Activated B cell treated with CpG ODN at 0.5 μM for 24 hours (primary cell): ENCODE data around the gene TMEM132D. TPM values are rescaled to one million over a fixed set of nuclear protein-coding genes. Genes with fewer than 3 reads are reported as not detected.

ENCODE experiments used
- ATAC-seq: fragments of 200-7000 bp; cut with Tn5 transposase; one replicate; pipeline ENCODE4 v1.10.0; 2021; ENCODE audit warnings: low read depth, mild to moderate bottlenecking, moderate library complexity
- CTCF ChIA-PET: fragments of 350-600 bp; sonication (Branson Sonifier 250); formaldehyde crosslinking; loops from one replicate; lab custom pipeline; 2021; ENCODE audit warnings: antibody characterized with exemption; lab: Charles Lee
- POLR2A ChIA-PET: fragments of 350-600 bp; sonication (Branson Sonifier 250); formaldehyde crosslinking; loops from one replicate; lab custom pipeline; 2021; ENCODE audit warnings: antibody characterized with exemption; lab: Charles Lee
- DNase-seq: peaks from one replicate; pipeline ENCODE4 v3.0.0; 2022
- H3K27ac Mint-ChIP-seq: one replicate; pipeline ENCODE4 v1.8.0; 2020; ENCODE audit warnings: mixed read lengths
- H3K27me3 Mint-ChIP-seq: one replicate; pipeline ENCODE4 v1.8.0; 2021; ENCODE audit warnings: mixed read lengths
- H3K36me3 Mint-ChIP-seq: one replicate; pipeline ENCODE4 v1.8.0; 2021; ENCODE audit warnings: low read depth, mixed read lengths
- H3K4me1 Mint-ChIP-seq: one replicate; pipeline ENCODE4 v1.8.0; 2021; ENCODE audit warnings: mixed read lengths
- H3K4me3 Mint-ChIP-seq: one replicate; pipeline ENCODE4 v1.8.0; 2020; ENCODE audit warnings: mild to moderate bottlenecking, mixed read lengths
- H3K9me3 Mint-ChIP-seq: one replicate; pipeline ENCODE4 v1.8.0; 2020; ENCODE audit warnings: mixed read lengths
- CTCF ChIP-seq: fragments of 200-600 bp; IDR thresholded peaks from one replicate; pipeline ENCODE4 v1.8.0; 2022; ENCODE audit warnings: antibody characterized with exemption, mild to moderate bottlenecking
- intact Hi-C: fragments of 100-400 bp; cut with micrococcal nuclease; formaldehyde crosslinking; loops from one replicate; pipeline ENCODE4 v1.15.1; 2024
- total RNA-seq: library from RNA; stranded (reverse); gene quantifications from 2 replicates; pipeline ENCODE4 v1.2.3, GENCODE V29; 2022

TMEM132D gene
- total RNA-seq, 1 donor from 2014 or later: not detected

- ChIA-PET POLR2A (no interaction called here), CTCF (no interaction called here)
- Mint-ChIP-seq H3K4me3 (no peak overlapping the region), H3K27me3 (no peaks in the 10 kb centered on the region), H3K9me3 (peaks cover 2% of the 10 kb centered on the region), H3K4me1 (no peaks in the 10 kb centered on the region), H3K27ac (no peak overlapping the region), H3K36me3 (no peaks in the 10 kb centered on the region)
- intact Hi-C loops: no loop called here
- no peak for TF ChIP-seq CTCF
- ATAC-seq (no peak), DNase-seq (no peak)
Measured at GRCh38 chr12:129790331-129790730, 113.5 kb downstream of the TMEM132D start.

- no peaks in the 10 kb centered on the region for H3K27me3 Mint-ChIP-seq
- DNase-seq (no peak), ATAC-seq (no peak)
- no peak for TF ChIP-seq CTCF
- peaks cover 2% of the 10 kb centered on the region for H3K9me3 Mint-ChIP-seq
- no peak overlapping the region for H3K4me3 Mint-ChIP-seq
- CTCF ChIA-PET: no interaction called here
- no peaks in the 10 kb centered on the region for H3K36me3 Mint-ChIP-seq
- POLR2A ChIA-PET: no interaction called here
- intact Hi-C loops: no loop called here
- no peak overlapping the region for H3K27ac Mint-ChIP-seq
- H3K4me1 Mint-ChIP-seq: no peaks in the 10 kb centered on the region
Measured at GRCh38 chr12:129789921-129790320, 113.9 kb downstream of the TMEM132D start.

- ATAC-seq (no peak), DNase-seq (no peak)
- POLR2A ChIA-PET: no interaction called here
- intact Hi-C loops: no loop called here
- Mint-ChIP-seq H3K9me3 (peaks cover 2% of the 10 kb centered on the region), H3K27ac (no peak overlapping the region), H3K27me3 (no peaks in the 10 kb centered on the region), H3K4me3 (no peak overlapping the region), H3K36me3 (no peaks in the 10 kb centered on the region), H3K4me1 (no peaks in the 10 kb centered on the region)
- no peak for TF ChIP-seq CTCF
- CTCF ChIA-PET: no interaction called here
Measured at GRCh38 chr12:129788506-129789084, 115.2 kb downstream of the TMEM132D start.

DNA sequence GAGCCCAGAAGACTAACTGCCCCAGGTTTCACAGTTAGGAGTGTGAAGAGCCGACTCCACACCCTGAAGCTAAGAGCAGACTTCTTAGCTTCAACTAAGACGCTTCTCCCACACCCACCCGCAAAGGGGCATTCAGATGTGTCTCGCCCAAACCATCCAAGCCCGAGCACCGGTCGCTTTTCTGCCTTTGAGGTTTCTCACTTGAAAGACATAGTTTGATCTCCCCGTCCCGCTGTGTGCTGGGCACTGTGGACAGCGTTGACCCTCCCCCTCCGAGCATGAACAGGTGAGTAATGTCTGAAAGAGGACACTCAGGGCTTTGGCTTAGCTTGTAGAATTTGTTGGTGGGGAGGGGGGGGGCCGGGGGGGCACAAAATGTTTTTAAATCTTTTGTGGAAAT, 123.8 kb downstream of the TMEM132D start:
- Mint-ChIP-seq H3K27me3 (no peaks in the 10 kb centered on the region), H3K27ac (no peak overlapping the region), H3K9me3 (no peaks in the 10 kb centered on the region), H3K4me1 (no peaks in the 10 kb centered on the region), H3K36me3 (no peaks in the 10 kb centered on the region), H3K4me3 (no peak overlapping the region)
- ATAC-seq (no peak), DNase-seq (no peak)
- POLR2A ChIA-PET: no interaction called here
- CTCF ChIA-PET: no interaction called here
- no peak for TF ChIP-seq CTCF
- intact Hi-C loops: no loop called here

DNA sequence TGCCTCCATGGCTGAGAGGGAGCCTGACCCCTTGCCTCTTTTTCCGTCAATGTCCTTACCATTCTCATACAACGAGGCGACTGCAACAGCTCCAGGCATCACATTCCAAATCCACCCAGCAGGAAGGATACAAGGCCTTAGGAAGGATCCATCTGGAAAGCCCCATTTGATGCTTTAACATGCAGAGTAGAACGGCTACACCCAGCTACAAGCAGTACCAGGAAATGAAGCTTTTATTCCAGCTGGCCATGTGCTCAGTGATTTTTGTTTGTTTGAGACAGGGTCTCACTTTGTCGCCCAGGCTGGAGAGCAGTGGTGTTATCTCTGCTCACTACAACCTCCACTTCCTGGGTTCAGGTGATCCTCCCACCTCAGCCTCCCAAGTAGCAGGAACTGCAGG, 124.8 kb downstream of the TMEM132D start:
- POLR2A ChIA-PET: no interaction called here
- DNase-seq: no peak
- H3K9me3 Mint-ChIP-seq: peaks cover 3% of the 10 kb centered on the region
- no peaks in the 10 kb centered on the region for H3K36me3 Mint-ChIP-seq
- no peak for ATAC-seq
- no peaks in the 10 kb centered on the region for H3K4me1 Mint-ChIP-seq
- CTCF ChIA-PET: no interaction called here
- intact Hi-C loops: no loop called here
- no peak overlapping the region for H3K4me3 Mint-ChIP-seq
- no peak overlapping the region for H3K27ac Mint-ChIP-seq
- no peak for TF ChIP-seq CTCF
- H3K27me3 Mint-ChIP-seq: no peaks in the 10 kb centered on the region
